BE2C (cell line): ENCODE data around the gene GOLGA8J.
"Not testable (repeated sequence)": the region's sequence is repeated elsewhere in the genome, so short reads cannot be mapped to it uniquely, and the experiment has no call there.

Experiments used
- DNase-seq: peaks from one replicate; pipeline ENCODE4 v3.0.0-alpha.2; 2020
- H3K27me3 ChIP-seq: fragments of 250-450 bp; sonication (Bioruptor Pico); 2 replicates; pipeline ENCODE4 v1.5.1; 2020; ENCODE audit warnings: mild to moderate bottlenecking
- H3K36me3 ChIP-seq: fragments of 250-450 bp; sonication (Bioruptor Pico); 2 replicates; pipeline ENCODE4 v1.5.1; 2020; ENCODE audit warnings: mild to moderate bottlenecking
- H3K4me1 ChIP-seq: fragments of 250-450 bp; sonication (Bioruptor Pico); 2 replicates; pipeline ENCODE4 v1.5.1; 2020
- H3K4me3 ChIP-seq: 2 replicates; pipeline ENCODE4 v1.5.1; 2011; ENCODE audit warnings: low read depth, low read length
- H3K9me3 ChIP-seq: fragments of 250-450 bp; sonication (Bioruptor Pico); 2 replicates; pipeline ENCODE4 v1.5.1; 2020
- CTCF ChIP-seq: IDR thresholded peaks from 2 replicates; pipeline ENCODE4 v1.5.1; 2012; ENCODE audit warnings: mild to moderate bottlenecking, low read depth, low read length

GOLGA8J gene

GRCh38 chr15:30072630-30073029, 10.1 kb upstream of the GOLGA8J start:
- Histone ChIP-seq H3K27me3 (no peaks in the 10 kb centered on the region; the same call in 1 of the 2 replicates), H3K4me1 (no peaks in the 10 kb centered on the region), H3K9me3 (no peaks in the 10 kb centered on the region), H3K4me3 (no peak overlapping the region), H3K36me3 (no peaks in the 10 kb centered on the region)
- DNase-seq = no peak
- TF ChIP-seq CTCF = no peak

DNA sequence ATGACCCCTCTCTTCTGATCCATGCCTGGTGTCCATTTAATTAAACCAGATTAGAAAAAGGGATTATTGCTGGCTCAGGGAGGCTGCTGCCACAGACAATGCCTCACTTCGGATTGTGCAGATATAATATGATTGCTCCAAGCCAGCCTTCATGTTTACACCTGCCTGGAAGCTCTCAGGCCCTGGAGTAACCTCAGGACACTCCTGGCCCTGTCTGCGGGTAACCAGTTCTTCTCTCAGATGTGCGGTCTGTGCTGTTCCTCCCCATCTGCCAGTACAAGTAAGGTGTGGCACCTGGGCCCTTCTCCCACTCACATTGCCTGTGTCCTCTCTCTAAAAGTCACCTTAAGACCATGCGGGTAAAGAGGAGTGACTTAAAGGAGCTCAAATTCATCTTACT, 8.8 kb upstream of the GOLGA8J start:
- Histone ChIP-seq H3K27me3 (no peaks in the 10 kb centered on the region; the same call in 1 of the 2 replicates), H3K4me1 (no peaks in the 10 kb centered on the region), H3K4me3 (no peak overlapping the region), H3K36me3 (no peaks in the 10 kb centered on the region), H3K9me3 (no peaks in the 10 kb centered on the region)
- DNase-seq = no peak
- TF ChIP-seq CTCF = no peak

DNA sequence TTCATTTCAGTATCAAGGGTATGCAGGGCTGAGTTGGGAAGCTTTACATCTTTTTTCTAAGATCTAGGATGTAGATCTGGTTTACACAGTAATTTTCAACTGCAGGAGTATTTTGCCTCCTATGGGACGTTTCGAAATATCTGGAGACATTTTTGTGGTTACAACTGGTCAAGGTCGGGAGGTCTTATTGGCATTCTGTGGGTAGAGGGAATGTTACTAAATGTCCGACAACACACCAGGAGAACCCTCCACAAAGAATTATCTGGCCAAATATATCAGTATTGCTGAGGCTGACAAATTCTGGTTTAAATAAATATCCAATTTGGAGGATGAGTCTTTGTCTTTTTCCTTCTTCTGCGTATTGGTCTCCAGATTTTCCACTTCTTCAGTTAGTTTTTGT, 1.9 kb upstream of the GOLGA8J start:
- H3K4me1 ChIP-seq, DNase-seq, H3K27me3 ChIP-seq, H3K9me3 ChIP-seq, H3K36me3 ChIP-seq, H3K4me3 ChIP-seq: not testable (repeated sequence)

DNA sequence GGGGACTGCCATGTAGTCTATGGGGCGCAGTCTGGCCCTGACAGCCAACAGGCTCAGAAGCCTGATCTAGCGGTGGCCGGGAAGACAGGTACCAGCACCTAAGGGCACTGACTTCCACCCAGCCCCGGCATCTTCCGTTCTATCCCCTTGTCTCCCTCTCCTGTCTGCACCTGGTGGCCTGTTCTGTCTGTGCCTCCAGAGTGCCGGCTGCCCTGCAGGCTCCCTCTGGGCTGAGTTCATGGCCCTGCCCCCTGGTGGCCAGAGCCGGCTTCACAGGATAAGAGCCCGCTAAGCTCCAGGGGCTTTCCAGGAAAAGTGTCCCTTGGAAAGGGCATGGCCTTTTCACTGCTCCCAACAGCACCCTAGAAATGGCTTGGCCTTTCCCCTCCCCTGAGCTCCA, 15.1 kb downstream of the GOLGA8J start:
- H3K27me3 ChIP-seq, H3K4me3 ChIP-seq: not testable (repeated sequence)

DNA sequence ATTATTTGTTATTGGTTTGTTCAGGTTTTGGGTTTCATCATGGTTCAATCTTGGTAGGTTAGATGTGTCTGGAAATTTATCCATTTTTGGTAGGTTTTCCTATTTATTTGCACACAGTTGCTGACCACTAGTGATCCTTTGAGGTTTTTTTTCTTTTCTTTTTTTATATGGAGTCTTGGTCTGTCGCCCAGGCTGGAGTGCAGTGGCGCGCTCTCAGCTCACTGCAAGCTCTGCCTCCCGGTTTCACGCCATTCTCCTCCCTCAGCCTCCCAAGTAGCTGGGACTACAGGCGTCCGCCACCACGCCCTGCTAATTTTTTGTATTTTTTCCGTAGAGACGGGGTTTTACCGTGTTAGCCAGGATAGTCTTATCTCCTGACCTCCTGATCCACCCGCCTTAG, 20.1 kb downstream of the GOLGA8J start:
- not testable (repeated sequence) for DNase-seq, H3K4me3 ChIP-seq, H3K27me3 ChIP-seq, H3K4me1 ChIP-seq, H3K9me3 ChIP-seq, H3K36me3 ChIP-seq

More for the DNA sequence above, 15.1 kb downstream of the GOLGA8J start:
- not testable (repeated sequence) for H3K36me3 ChIP-seq, H3K9me3 ChIP-seq, H3K4me1 ChIP-seq, DNase-seq

DNA sequence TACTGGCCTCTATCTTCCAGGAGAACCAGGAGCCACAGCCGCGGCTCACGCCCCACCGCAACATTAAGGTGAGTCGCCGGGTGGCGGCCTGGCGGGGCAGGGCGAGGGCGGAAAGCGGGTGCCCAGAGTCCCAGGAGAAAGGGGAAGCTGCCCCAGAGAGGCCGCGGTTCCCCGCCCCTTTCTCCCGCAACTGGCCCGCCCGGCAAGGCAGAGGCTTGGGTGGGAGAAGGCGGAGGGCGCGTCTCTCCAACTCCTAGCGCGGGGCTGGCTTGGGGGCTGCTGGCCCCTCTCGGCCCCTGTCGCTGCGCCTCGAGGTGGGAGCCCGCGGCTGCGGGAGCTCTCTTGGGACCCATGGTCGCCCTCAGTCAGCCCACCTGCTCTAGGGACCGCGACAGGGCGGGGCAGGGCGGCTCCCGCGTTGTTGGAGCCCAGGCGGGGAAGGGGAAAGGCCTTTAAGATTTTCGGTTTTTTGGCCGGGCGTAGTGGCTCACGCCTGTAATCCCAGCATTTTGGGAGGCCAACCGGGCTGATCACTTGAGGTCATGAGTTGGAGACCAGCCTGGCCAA, 21.3 kb downstream of the GOLGA8J start:
- DNase-seq, H3K27me3 ChIP-seq, H3K4me3 ChIP-seq: not testable (repeated sequence)

DNA sequence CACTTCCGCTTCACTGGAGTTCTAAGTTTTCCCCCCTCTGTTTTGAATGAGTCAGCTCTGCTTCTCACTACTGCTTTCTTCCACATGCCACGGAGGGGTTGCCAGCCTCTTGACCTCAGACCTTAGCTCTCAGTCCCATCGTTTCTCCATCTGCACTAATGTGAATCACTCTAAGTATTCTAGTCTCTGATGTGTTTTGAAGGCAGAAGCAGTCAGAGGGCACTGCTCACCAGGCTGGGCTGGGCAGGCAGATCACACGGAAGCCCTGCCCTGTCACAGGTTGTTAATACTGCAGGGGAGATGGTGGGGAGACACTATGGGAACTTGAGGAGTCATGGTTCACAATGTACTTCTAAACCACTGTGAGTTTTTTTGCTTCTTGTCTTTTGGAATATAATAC, 27.8 kb downstream of the GOLGA8J start:
- not testable (repeated sequence) for H3K4me3 ChIP-seq, H3K36me3 ChIP-seq, H3K9me3 ChIP-seq, H3K27me3 ChIP-seq, H3K4me1 ChIP-seq, DNase-seq

More for the DNA sequence above, 21.3 kb downstream of the GOLGA8J start:
- not testable (repeated sequence) for H3K36me3 ChIP-seq, H3K4me1 ChIP-seq, H3K9me3 ChIP-seq

DNA sequence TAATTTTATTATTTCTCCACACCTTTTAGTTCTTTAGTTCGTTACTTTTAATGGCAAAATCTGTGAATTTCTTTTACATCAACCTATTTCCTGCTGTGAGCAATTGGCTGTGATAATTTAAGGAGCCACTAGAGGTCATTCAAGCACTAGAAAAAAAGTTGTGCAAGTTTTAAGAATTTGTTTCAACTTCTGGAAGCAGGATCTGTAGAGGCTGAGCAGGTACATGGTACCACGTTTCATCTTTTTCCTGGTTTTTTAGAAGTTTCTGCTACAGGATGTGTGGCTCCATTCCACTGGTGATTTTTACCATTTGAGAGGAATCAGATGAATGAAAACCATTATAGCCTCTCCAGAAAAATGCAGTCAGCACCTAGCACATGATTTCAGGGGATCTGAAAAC, 47.3 kb downstream of the GOLGA8J start:
- H3K9me3 ChIP-seq, H3K36me3 ChIP-seq, H3K4me3 ChIP-seq, H3K4me1 ChIP-seq, H3K27me3 ChIP-seq, DNase-seq: not testable (repeated sequence)

DNA sequence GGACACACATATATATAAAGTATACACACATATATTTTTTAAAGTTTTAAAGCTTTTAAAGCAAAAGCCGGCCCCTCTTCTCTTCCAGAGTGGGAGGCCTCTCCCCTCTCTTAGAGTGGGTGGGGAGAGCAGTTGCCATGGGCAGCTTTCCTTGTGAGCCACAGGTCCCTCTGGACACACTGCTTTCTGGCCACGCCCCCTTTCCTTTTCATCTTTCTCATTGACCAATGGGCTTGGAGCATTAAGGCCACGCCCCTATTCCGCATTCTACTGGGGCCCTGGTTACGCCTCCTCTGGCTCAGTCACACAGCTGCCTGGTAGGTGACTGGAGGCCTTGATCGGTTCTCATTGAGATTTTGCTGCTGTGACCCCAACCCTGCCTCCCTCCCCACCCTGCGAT, 52.0 kb downstream of the GOLGA8J start, which contains the start of gene GOLGA8T:
Gene GOLGA8T, plus strand, starts transcription at position 301 of the 400 bp plus-strand sequence. Its CDS starts 98 bp downstream, at position 399.
- H3K4me3 ChIP-seq, H3K9me3 ChIP-seq, H3K36me3 ChIP-seq, DNase-seq, H3K27me3 ChIP-seq, H3K4me1 ChIP-seq: not testable (repeated sequence)
